ENCODE data around the gene OR2AT4. TPM values are rescaled to one million over a fixed set of nuclear protein-coding genes. Genes with fewer than 3 reads are reported as not detected.

The OR2AT4 gene
- total and polyA plus RNA-seq, 2 of the 4 experiments (the other 2 are of a cell fraction), result not detected

DNA sequence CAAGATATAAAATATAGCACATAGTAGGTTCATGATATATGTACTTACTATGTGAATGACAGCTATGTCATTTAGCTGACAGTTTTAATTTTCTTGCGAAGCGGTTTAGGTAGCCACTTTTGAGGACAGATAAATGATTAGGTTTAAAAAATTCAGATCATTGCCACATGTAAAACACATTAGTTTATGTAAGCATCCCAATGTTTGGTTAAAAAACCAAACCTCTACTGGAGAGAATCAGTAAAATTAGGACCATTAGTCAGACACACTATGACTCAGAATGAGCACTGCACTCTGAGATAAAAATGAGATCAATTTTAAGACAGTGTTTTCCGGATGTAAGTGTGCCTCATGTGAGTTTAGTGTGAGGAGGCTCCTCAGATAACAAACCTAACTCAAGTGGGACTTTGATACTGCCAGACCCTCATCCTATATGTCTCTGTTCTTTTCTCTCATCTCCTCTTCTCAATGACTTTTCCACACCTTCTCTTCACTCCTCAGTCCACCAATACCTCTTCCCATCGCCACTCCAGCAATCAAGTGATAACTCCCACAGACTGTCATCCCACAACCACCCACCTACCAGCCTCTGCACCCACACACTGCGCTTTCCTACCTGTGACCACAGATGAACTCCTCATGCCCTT is 6.8 kb upstream of the OR2AT4 start:
- no peak overlapping the region for H3K18ac ChIP-seq (ENCODE audit: low read depth, low read length)

More for the DNA sequence above, 6.8 kb upstream of the OR2AT4 start:
- Histone ChIP-seq H3K4me3 (ENCODE audit: insufficient read depth, low read depth, low read length) (no peak overlapping the region), H3K4ac (ENCODE audit: low read depth, low read length) (no peak overlapping the region), H3K23ac (ENCODE audit: low read depth, low read length) (no peak overlapping the region), H2BK5ac (ENCODE audit: low read depth, low read length, poor library complexity, severe bottlenecking) (no peak overlapping the region), H3K27me3 (ENCODE audit: control insufficient read depth, insufficient read depth, low read length) (peaks cover 31% of the 10 kb centered on the region), H3K9me3 (ENCODE audit: control insufficient read depth, insufficient read depth, low read length) (no peaks in the 10 kb centered on the region), H4K5ac (ENCODE audit: low read depth, low read length) (no peak overlapping the region), H2BK20ac (ENCODE audit: low read depth, low read length) (no peak overlapping the region), H3K14ac (replicated peaks; ENCODE audit: low read depth, low read length) (no peak overlapping the region), H3K4me1 (ENCODE audit: control insufficient read depth, insufficient read depth, low read length) (peaks cover 5% of the 10 kb centered on the region), H2BK15ac (ENCODE audit: low read depth, low read length) (no peak overlapping the region), H3K4me2 (ENCODE audit: low read depth, low read length) (no peak overlapping the region), H3K56ac (ENCODE audit: extremely low read depth, insufficient read depth, low read length) (no peak overlapping the region), H3K36me3 (ENCODE audit: control insufficient read depth, insufficient read depth, low read length) (no peaks in the 10 kb centered on the region), H2BK120ac (ENCODE audit: low read depth, low read length) (no peak overlapping the region), H2AFZ (replicated peaks; ENCODE audit: low read length, poor library complexity) (no peak overlapping the region), H2AK5ac (ENCODE audit: low read depth, low read length) (0 out of 2 replicates have a peak overlapping the region, but pooled peaks have one; percentile 15), H3K9ac (ENCODE audit: low read depth, low read length) (no peak overlapping the region), H4K20me1 (ENCODE audit: insufficient read depth, low read length) (no peaks in the 10 kb centered on the region), H4K8ac (ENCODE audit: low read depth in 2 of 2, low read length in 2 of 2) (no peak overlapping the region), H2AK9ac (replicated peaks; ENCODE audit: low read depth, low read length, poor library complexity) (no peak overlapping the region), H3K27ac (ENCODE audit: insufficient read depth, low read length) (no peak overlapping the region), H3K9me1 (ENCODE audit: insufficient read depth, low read length) (no peaks in the 10 kb centered on the region), H3K79me1 (ENCODE audit: low read depth in 1 of 2, low read length in 2 of 2) (no peaks in the 10 kb centered on the region), H4K91ac (ENCODE audit: insufficient read depth, low read depth, low read length) (no peak overlapping the region)
- intact Hi-C loops (cut with micrococcal nuclease), result no loop called here
- BruUV-seq (replicated peaks), result no TSS peak
- DNase-seq, result peak; percentile 86
- ChIA-PET CTCF (no interaction called here), POLR2A (ENCODE audit: unreplicated experiment) (no interaction called here)
- 36% methylated on average over 1 of the region's 5 CpGs; no CpG with 5 or more reads in 1 of the 2 experiments for WGBS, 2 experiments (ENCODE audit: extremely low coverage in 2 of 2, insufficient read length in 1 of 2)
- in situ Hi-C loops (cut with MboI; ENCODE audit: low sequenced_read_pairs), result no loop called here
- ATAC-seq (ENCODE audit: low read depth), result peak; percentile 92
- dilution Hi-C loops (cut with HindIII; ENCODE audit: low sequenced_read_pairs, unreplicated experiment), result no loop called here
- TF ChIP-seq, protein P1, sequence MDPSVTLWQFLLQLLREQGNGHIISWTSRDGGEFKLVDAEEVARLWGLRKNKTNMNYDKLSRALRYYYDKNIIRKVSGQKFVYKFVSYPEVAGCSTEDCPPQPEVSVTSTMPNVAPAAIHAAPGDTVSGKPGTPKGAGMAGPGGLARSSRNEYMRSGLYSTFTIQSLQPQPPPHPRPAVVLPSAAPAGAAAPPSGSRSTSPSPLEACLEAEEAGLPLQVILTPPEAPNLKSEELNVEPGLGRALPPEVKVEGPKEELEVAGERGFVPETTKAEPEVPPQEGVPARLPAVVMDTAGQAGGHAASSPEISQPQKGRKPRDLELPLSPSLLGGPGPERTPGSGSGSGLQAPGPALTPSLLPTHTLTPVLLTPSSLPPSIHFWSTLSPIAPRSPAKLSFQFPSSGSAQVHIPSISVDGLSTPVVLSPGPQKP (IDR thresholded peaks at IDR 0.05; ENCODE audit: borderline replicate concordance, low read depth, low read length), result no peak
- TF ChIP-seq BHLHE40 (IDR thresholded peaks at IDR 0.05; ENCODE audit: low read depth, low read length) (peak; percentile 82), FOS (IDR thresholded peaks at IDR 0.05; ENCODE audit: low read depth, low read length) (peak; percentile 88), MAZ (IDR thresholded peaks at IDR 0.05; ENCODE audit: borderline replicate concordance, low read depth, low read length) (no peak), SMC3 (IDR thresholded peaks at IDR 0.05; ENCODE audit: low read depth, low read length) (no peak), CEBPB (IDR thresholded peaks at IDR 0.05; ENCODE audit: low read depth, low read length) (0 out of 2 replicates have a peak, but pooled peaks have one; percentile 35), NFE2L2 (IDR thresholded peaks at IDR 0.05; ENCODE audit: low read depth, low read length) (0 out of 2 replicates have a peak, but pooled peaks have one; percentile 9)

All from IMR-90 (cell line).